Natural killer cell (primary cell): ENCODE results near the gene LYZL2. TPM values are rescaled to one million over a fixed set of nuclear protein-coding genes. Genes with fewer than 3 reads are reported as not detected.
"Not testable (repeated sequence)": the region's sequence is repeated elsewhere in the genome, so short reads cannot be mapped to it uniquely, and the experiment has no call there.

Experiments
- ATAC-seq, 3 donors: fragments of 150-1000 bp in 2 of 3; fragments of 200-7000 bp in 1 of 3; cut with Tn5 transposase; 1 replicate in 1 of 3; 2 replicates in 2 of 3; pipeline ENCODE4 v1.10.0; 2021; ENCODE audit warnings: mild to moderate bottlenecking in 2 of 3, moderate library complexity in 2 of 3
- DNase-seq, 2 donors: peaks; one replicate each; pipeline versions ENCODE4 v3.0.0 to v3.0.0-alpha.2; 2013 to 2021; ENCODE audit warnings: mixed read lengths in 1 of 2
- H3K27ac ChIP-seq: one replicate; pipeline ENCODE4 v1.5.1; 2013; ENCODE audit warnings: mild to moderate bottlenecking, low read length
- H3K27me3 ChIP-seq: one replicate; pipeline ENCODE4 v1.6.1; 2013; ENCODE audit warnings: low read length; ENCODE audit not compliant: control insufficient read depth, insufficient read depth
- H3K36me3 ChIP-seq: one replicate; pipeline ENCODE4 v1.6.1; 2013; ENCODE audit warnings: low read length; ENCODE audit not compliant: control insufficient read depth, insufficient read depth
- H3K4me1 ChIP-seq: one replicate; pipeline ENCODE4 v1.6.1; 2013; ENCODE audit warnings: low read length; ENCODE audit not compliant: control insufficient read depth, insufficient read depth
- H3K4me3 ChIP-seq: one replicate; pipeline ENCODE4 v1.5.1; 2013; ENCODE audit warnings: low read length
- H3K9me3 ChIP-seq: one replicate; pipeline ENCODE4 v1.6.1; 2013; ENCODE audit warnings: low read length; ENCODE audit not compliant: control insufficient read depth, insufficient read depth
- H3K27ac Mint-ChIP-seq, 2 donors: one replicate each; pipeline ENCODE4 v1.8.0; 2022; ENCODE audit warnings: mild to moderate bottlenecking in 2 of 2, mixed read lengths in 2 of 2, moderate library complexity in 1 of 2
- H3K27me3 Mint-ChIP-seq, 2 donors: one replicate each; pipeline ENCODE4 v1.8.0; 2022; ENCODE audit warnings: low read depth in 2 of 2, mixed read lengths in 2 of 2
- H3K36me3 Mint-ChIP-seq: one replicate; pipeline ENCODE4 v1.8.0; 2022; ENCODE audit warnings: mixed read lengths
- H3K4me1 Mint-ChIP-seq, 2 donors: one replicate each; pipeline ENCODE4 v1.8.0; 2022; ENCODE audit warnings: mixed read lengths in 2 of 2
- H3K4me3 Mint-ChIP-seq: one replicate; pipeline ENCODE4 v1.8.0; 2022; ENCODE audit warnings: mild to moderate bottlenecking, moderate library complexity, mixed read lengths
- H3K9me3 Mint-ChIP-seq, 2 donors: one replicate each; pipeline ENCODE4 v1.8.0; 2022; ENCODE audit warnings: mixed read lengths in 2 of 2
- WGBS: methylation state at CpG from one replicate; pipeline ENCODE4 v1.1.7; 2013; ENCODE audit warnings: missing lambda C conversion rate; ENCODE audit not compliant: insufficient coverage; 5-methylcytosine and 5-hydroxymethylcytosine counted together
- intact Hi-C: fragments of 100-400 bp; cut with micrococcal nuclease; formaldehyde crosslinking; loops from one replicate; pipeline ENCODE4 v1.14.2; 2022
- total RNA-seq, 4 donors: library from RNA; stranded (reverse); fragments of 120-200 nt in 1 of 4; gene quantifications; one replicate each; pipeline versions ENCODE4 v1.2.3 to v1.2.4, GENCODE V29; 2013 to 2022
- TF ChIP-seq, protein P1 (sequence below): fragments of 200-600 bp; IDR thresholded peaks from one replicate; pipeline ENCODE4 v1.8.0; 2022; ENCODE audit warnings: antibody characterized with exemption

LYZL2 gene
- total RNA-seq, 3 donors from 2014 or later (not counting 1 experiment from before 2014, with no cell fraction given): not detected

DNA sequence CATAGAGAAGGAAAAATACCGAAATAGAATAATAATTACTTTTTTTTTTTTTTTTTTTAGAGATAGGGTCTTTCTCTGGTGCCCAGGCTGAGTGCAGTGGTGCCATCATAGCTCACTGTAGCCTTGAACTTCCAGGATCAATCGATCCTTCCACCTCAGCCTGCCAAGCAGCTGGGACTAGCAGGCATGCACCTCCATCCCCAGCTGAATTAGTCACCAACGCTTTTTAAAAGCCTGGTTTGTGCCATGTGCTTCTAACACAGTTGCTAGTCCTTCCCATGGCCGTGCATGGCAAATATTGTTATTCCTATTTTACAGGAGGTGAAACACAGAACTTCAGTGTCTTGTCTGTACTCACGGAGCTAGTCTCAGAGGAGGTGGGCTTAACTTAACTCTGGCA is 23.2 kb downstream of the LYZL2 start:
- no peaks in the 10 kb centered on the region for H3K27me3 ChIP-seq
- no peak overlapping the region for H3K4me3 ChIP-seq
- 73% methylated on average over 4 of the region's 5 CpGs for WGBS
- TF ChIP-seq, protein P1, sequence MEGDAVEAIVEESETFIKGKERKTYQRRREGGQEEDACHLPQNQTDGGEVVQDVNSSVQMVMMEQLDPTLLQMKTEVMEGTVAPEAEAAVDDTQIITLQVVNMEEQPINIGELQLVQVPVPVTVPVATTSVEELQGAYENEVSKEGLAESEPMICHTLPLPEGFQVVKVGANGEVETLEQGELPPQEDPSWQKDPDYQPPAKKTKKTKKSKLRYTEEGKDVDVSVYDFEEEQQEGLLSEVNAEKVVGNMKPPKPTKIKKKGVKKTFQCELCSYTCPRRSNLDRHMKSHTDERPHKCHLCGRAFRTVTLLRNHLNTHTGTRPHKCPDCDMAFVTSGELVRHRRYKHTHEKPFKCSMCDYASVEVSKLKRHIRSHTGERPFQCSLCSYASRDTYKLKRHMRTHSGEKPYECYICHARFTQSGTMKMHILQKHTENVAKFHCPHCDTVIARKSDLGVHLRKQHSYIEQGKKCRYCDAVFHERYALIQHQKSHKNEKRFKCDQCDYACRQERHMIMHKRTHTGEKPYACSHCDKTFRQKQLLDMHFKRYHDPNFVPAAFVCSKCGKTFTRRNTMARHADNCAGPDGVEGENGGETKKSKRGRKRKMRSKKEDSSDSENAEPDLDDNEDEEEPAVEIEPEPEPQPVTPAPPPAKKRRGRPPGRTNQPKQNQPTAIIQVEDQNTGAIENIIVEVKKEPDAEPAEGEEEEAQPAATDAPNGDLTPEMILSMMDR: no peak
- Mint-ChIP-seq H3K4me3 (no peak overlapping the region), H3K36me3 (no peaks in the 10 kb centered on the region), H3K27me3 (peaks cover 17 to 24% of the 10 kb centered on the region in 2 donors), H3K9me3 (no peaks in the 10 kb centered on the region), H3K27ac (no peak overlapping the region), H3K4me1 (peaks cover 0 to 6% of the 10 kb centered on the region in 2 donors)
- ATAC-seq: no peak
- H3K36me3 ChIP-seq: no peaks in the 10 kb centered on the region
- no peak overlapping the region for H3K27ac ChIP-seq
- no peaks in the 10 kb centered on the region for H3K9me3 ChIP-seq
- no peaks in the 10 kb centered on the region for H3K4me1 ChIP-seq
- intact Hi-C loops: no loop called here
- DNase-seq: no peak

DNA sequence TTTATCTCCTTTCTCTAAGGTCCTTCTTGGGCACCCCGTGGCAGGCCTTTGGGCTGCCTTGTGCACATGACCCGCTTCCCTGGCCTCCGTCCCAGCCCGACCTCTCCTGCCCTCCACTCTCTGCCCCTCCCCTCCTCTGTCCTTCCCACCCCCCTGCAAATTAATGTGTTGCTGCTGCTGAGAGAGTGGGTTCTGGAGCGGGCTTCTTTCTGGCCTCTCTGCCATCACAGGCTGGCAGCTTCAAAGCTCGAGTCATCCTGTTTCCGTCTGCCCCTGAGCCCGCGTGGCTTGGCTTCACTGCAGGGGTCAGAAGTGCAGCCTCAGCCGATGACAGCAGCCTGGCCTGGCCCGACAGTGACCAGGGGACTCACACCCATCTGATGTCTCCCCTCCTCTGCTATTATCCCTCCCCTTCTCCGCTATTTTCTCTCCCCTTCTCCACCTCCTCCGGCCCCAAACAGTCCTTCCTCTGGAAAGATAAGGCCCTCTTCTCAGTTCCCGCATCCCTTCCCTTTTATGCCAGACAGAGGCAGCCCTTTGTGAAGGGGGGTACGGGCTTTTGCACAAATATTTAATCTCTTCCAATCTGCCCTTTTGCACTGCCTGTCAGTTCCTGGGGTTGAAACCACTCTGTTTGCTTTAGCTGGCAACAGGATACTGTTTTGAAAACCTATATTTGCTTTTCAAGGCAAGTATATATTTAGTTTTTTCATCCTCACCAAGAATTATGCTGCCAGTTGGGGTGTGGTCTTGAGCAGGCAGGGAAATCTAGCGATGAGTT is 24.0 kb downstream of the LYZL2 start:
- H3K9me3 Mint-ChIP-seq, intact Hi-C loops: not testable (repeated sequence)
- 25% methylated on average over 12 of the region's 16 CpGs for whole genome bisulfite sequencing

GRCh38 chr10:30603589-30603988 is 26.0 kb downstream of the LYZL2 start:
- H3K36me3 ChIP-seq: no peaks in the 10 kb centered on the region
- H3K36me3 Mint-ChIP-seq: no peaks in the 10 kb centered on the region
- WGBS: 71% methylated on average over 2 of the region's 3 CpGs
- peaks cover 4 to 6% of the 10 kb centered on the region in 2 donors for H3K4me1 Mint-ChIP-seq
- no peaks in the 10 kb centered on the region for H3K9me3 Mint-ChIP-seq
- H3K27ac Mint-ChIP-seq: no peak overlapping the region
- H3K27me3 Mint-ChIP-seq: peaks cover 13 to 16% of the 10 kb centered on the region in 2 donors
- no peaks in the 10 kb centered on the region for H3K9me3 ChIP-seq
- DNase-seq (no peak), ATAC-seq (no peak)
- no peaks in the 10 kb centered on the region for H3K4me1 ChIP-seq
- H3K27ac ChIP-seq: no peak overlapping the region
- H3K4me3 Mint-ChIP-seq: no peak overlapping the region
- no peak overlapping the region for H3K4me3 ChIP-seq
- intact Hi-C loops: no loop called here
- TF ChIP-seq, protein P1: no peak
- H3K27me3 ChIP-seq: no peaks in the 10 kb centered on the region

More for the DNA sequence above, 24.0 kb downstream of the LYZL2 start:
- H3K4me1 Mint-ChIP-seq, H3K27ac Mint-ChIP-seq, H3K36me3 ChIP-seq, DNase-seq, H3K27ac ChIP-seq, H3K27me3 ChIP-seq, H3K9me3 ChIP-seq, H3K4me1 ChIP-seq, H3K4me3 Mint-ChIP-seq, H3K4me3 ChIP-seq, H3K36me3 Mint-ChIP-seq: not testable (repeated sequence)
- H3K27me3 Mint-ChIP-seq: peaks cover 13 to 22% of the 10 kb centered on the region in 2 donors
- ATAC-seq: peak in 1 of 3 donors; percentile 52

DNA sequence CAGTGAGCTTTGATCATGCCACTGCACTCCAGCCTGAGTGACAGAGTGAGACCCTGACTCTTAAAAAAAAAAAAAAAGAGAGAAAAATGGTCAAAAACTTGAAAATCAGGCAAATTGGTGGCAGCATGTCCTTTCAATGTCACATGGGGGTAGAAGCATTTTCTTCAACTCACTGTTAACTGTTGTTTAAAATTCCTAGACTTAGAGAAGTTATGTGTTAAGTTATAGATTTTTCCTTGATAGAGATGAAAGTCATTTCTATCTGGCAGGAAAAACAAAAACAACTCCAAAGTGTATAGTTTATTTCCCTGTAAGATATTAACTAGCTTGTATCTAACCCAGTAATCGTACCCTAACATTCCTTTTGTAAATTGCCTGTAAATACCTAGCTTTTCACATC is 26.8 kb downstream of the LYZL2 start:
- TF ChIP-seq, protein P1: no peak
- H3K27me3 Mint-ChIP-seq: peaks cover 13 to 16% of the 10 kb centered on the region in 2 donors
- ATAC-seq (no peak), DNase-seq (no peak)
- Histone ChIP-seq H3K36me3 (no peaks in the 10 kb centered on the region), H3K4me3 (no peak overlapping the region), H3K27me3 (no peaks in the 10 kb centered on the region), H3K27ac (no peak overlapping the region), H3K4me1 (no peaks in the 10 kb centered on the region), H3K9me3 (no peaks in the 10 kb centered on the region)
- H3K4me3 Mint-ChIP-seq: no peak overlapping the region
- intact Hi-C loops: no loop called here
- peaks cover 4 to 6% of the 10 kb centered on the region in 2 donors for H3K4me1 Mint-ChIP-seq
- H3K36me3 Mint-ChIP-seq: no peaks in the 10 kb centered on the region
- H3K9me3 Mint-ChIP-seq: no peaks in the 10 kb centered on the region
- H3K27ac Mint-ChIP-seq: no peak overlapping the region
- 100% methylated on average over 1 of the region's 1 CpG for WGBS
